H1 (cell line): ENCODE measurements around the gene IFT27. TPM values are rescaled to one million over a fixed set of nuclear protein-coding genes. Genes with fewer than 3 reads are reported as not detected.
A peak's percentile ranks its signal among the peaks of the same experiment; 100 is the strongest.

ENCODE experiments used
- CTCF ChIA-PET: fragments of 300-600 bp; sonication (Branson Sonifier 250); formaldehyde crosslinking; loops from one replicate; lab custom pipeline; 2021; ENCODE audit not compliant: partially characterized antibody; lab: Charles Lee
- POLR2A ChIA-PET: fragments of 300-600 bp; sonication (Branson Sonifier 250); formaldehyde crosslinking; loops from one replicate; lab custom pipeline; 2021; ENCODE audit warnings: inconsistent platforms; ENCODE audit not compliant: partially characterized antibody; lab: Charles Lee
- DNase-seq, 2 experiments: peaks; one replicate each; pipeline versions ENCODE4 v3.0.0 to v3.0.0-alpha.2; 2010 to 2022; ENCODE audit warnings: low spot score in 2 of 2, low read depth in 1 of 2, mixed read lengths in 1 of 2
- FAIRE-seq: peaks from 2 replicates; lab custom pipeline; 2011; peaks lifted over from hg19 to GRCh38; lab: Jason Lieb, UNC
- H2AFZ ChIP-seq: 2 replicates; pipeline ENCODE4 v1.8.1; 2012; ENCODE audit warnings: low read length, inconsistent platforms
- H2AK5ac ChIP-seq: 2 replicates; pipeline ENCODE4 v1.6.1; 2013; ENCODE audit warnings: low read depth, low read length
- H2BK120ac ChIP-seq: replicated peaks from 2 replicates; pipeline ENCODE3; 2013; ENCODE audit warnings: low read depth, low read length, inconsistent platforms
- H2BK12ac ChIP-seq: 2 replicates; pipeline ENCODE4 v1.6.1; 2013; ENCODE audit warnings: low read depth, low read length
- H2BK15ac ChIP-seq: 2 replicates; pipeline ENCODE4 v1.6.1; 2013; ENCODE audit warnings: low read length
- H2BK20ac ChIP-seq: 2 replicates; pipeline ENCODE4 v1.6.1; 2013; ENCODE audit warnings: low read length
- H2BK5ac ChIP-seq: 2 replicates; pipeline ENCODE4 v1.6.1; 2013; ENCODE audit warnings: low read depth, low read length
- H3K14ac ChIP-seq: 2 replicates; pipeline ENCODE4 v1.6.1; 2013; ENCODE audit warnings: inconsistent platforms; ENCODE audit not compliant: insufficient read length
- H3K18ac ChIP-seq: 2 replicates; pipeline ENCODE4 v1.6.1; 2013; ENCODE audit warnings: low read length; ENCODE audit errors: extremely low read depth
- H3K23ac ChIP-seq: 2 replicates; pipeline ENCODE4 v1.6.1; 2013; ENCODE audit warnings: inconsistent platforms; ENCODE audit not compliant: insufficient read length
- H3K23me2 ChIP-seq: 2 replicates; pipeline ENCODE4 v1.6.1; 2013; ENCODE audit warnings: low read depth, low read length
- H3K27ac ChIP-seq: 2 replicates; pipeline ENCODE4 v1.6.1; 2011; ENCODE audit warnings: low read depth, low read length, inconsistent platforms
- H3K27me3 ChIP-seq, 4 experiments: replicated peaks in 1 of 4; 1 replicate in 1 of 4; 2 replicates in 3 of 4; pipeline versions ENCODE4 v1.6.1 to v1.8.1; 2011 to 2013; ENCODE audit warnings: low read length in 3 of 4, mild to moderate bottlenecking in 3 of 4, inconsistent platforms in 2 of 4, mixed read lengths in 2 of 4, moderate library complexity in 1 of 4; ENCODE audit not compliant: control insufficient read depth in 3 of 4, insufficient read depth in 3 of 4; ENCODE audit errors: extremely low read depth in 1 of 4
- H3K36me3 ChIP-seq, 4 experiments: 2 replicates each; pipeline versions ENCODE4 v1.6.1 to v1.8.1; 2011 to 2013; ENCODE audit warnings: mild to moderate bottlenecking in 4 of 4, low read length in 3 of 4, moderate library complexity in 2 of 4, control low read depth in 1 of 4, inconsistent platforms in 1 of 4; ENCODE audit not compliant: insufficient read depth in 4 of 4, control insufficient read depth in 2 of 4
- H3K4ac ChIP-seq: replicated peaks from 2 replicates; pipeline ENCODE3; 2013; ENCODE audit warnings: low read length, low read depth, mixed read lengths, inconsistent platforms; ENCODE audit not compliant: insufficient read length
- H3K4me1 ChIP-seq, 4 experiments: replicated peaks in 1 of 4; 1 replicate in 1 of 4; 2 replicates in 3 of 4; pipeline versions ENCODE4 v1.6.1 to v1.8.1; 2011 to 2013; ENCODE audit warnings: low read length in 3 of 4, inconsistent platforms in 2 of 4, mixed read lengths in 1 of 4; ENCODE audit not compliant: insufficient read depth in 4 of 4, control insufficient read depth in 3 of 4
- H3K4me2 ChIP-seq, 2 experiments: 2 replicates each; pipeline versions ENCODE4 v1.6.1 to v1.8.1; 2011 to 2013; ENCODE audit warnings: low read depth in 2 of 2, low read length in 2 of 2, control low read depth in 1 of 2, inconsistent platforms in 1 of 2, mild to moderate bottlenecking in 1 of 2; ENCODE audit not compliant: insufficient read depth in 1 of 2
- H3K4me3 ChIP-seq, 4 experiments: fragments of 200-600, 300-600 bp in 1 of 4; sonication (generic), shearing (Covaris generic), sonication (Bioruptor Twin) in 1 of 4; 2 replicates each; pipeline versions ENCODE4 v1.5.1 to v1.8.1; 2011 to 2016; ENCODE audit warnings: low read length in 4 of 4, low read depth in 3 of 4, control low read depth in 2 of 4, inconsistent platforms in 2 of 4, mild to moderate bottlenecking in 2 of 4, mixed read lengths in 1 of 4, moderate library complexity in 1 of 4; ENCODE audit not compliant: insufficient read depth in 2 of 4; ENCODE audit errors: extremely low read depth in 1 of 4
- H3K56ac ChIP-seq: replicated peaks from 2 replicates; pipeline ENCODE3; 2013; ENCODE audit warnings: low read depth, mild to moderate bottlenecking, mixed read lengths, low read length, inconsistent platforms; ENCODE audit not compliant: insufficient read length
- H3K79me1 ChIP-seq: 2 replicates; pipeline ENCODE4 v1.6.1; 2013; ENCODE audit warnings: low read depth, low read length, control low read depth
- H3K79me2 ChIP-seq, 2 experiments: 2 replicates each; pipeline versions ENCODE4 v1.6.1 to v1.8.1; 2012 to 2013; ENCODE audit warnings: low read length in 2 of 2, mild to moderate bottlenecking in 2 of 2, inconsistent platforms in 1 of 2; ENCODE audit not compliant: insufficient read depth in 2 of 2, control insufficient read depth in 1 of 2
- H3K9ac ChIP-seq, 4 experiments: replicated peaks in 1 of 4; 1 replicate in 1 of 4; 2 replicates in 3 of 4; pipeline versions ENCODE4 v1.6.1 to v1.8.1; 2011 to 2013; ENCODE audit warnings: low read depth in 3 of 4, low read length in 3 of 4, control low read depth in 2 of 4, mild to moderate bottlenecking in 2 of 4, moderate library complexity in 2 of 4, inconsistent platforms in 1 of 4; ENCODE audit errors: extremely low read depth in 1 of 4
- H3K9me3 ChIP-seq, 2 experiments: 2 replicates each; pipeline versions ENCODE4 v1.6.1 to v1.8.1; 2012 to 2013; ENCODE audit warnings: mild to moderate bottlenecking in 2 of 2, moderate library complexity in 2 of 2, control low read depth in 1 of 2, inconsistent platforms in 1 of 2, low read depth in 1 of 2, low read length in 1 of 2, mixed read lengths in 1 of 2; ENCODE audit not compliant: insufficient read depth in 2 of 2
- H4K20me1 ChIP-seq, 2 experiments: replicated peaks in 1 of 2; 2 replicates each; pipeline versions ENCODE3 to v1.8.1; 2011 to 2013; ENCODE audit warnings: inconsistent platforms in 2 of 2, low read length in 2 of 2, mild to moderate bottlenecking in 1 of 2; ENCODE audit not compliant: insufficient read depth in 2 of 2, control insufficient read depth in 1 of 2
- H4K5ac ChIP-seq: 2 replicates; pipeline ENCODE4 v1.6.1; 2013; ENCODE audit warnings: low read length, low read depth, mixed read lengths, inconsistent platforms; ENCODE audit not compliant: insufficient read length
- H4K8ac ChIP-seq: 2 replicates; pipeline ENCODE4 v1.8.0; 2013; ENCODE audit warnings: mild to moderate bottlenecking, moderate library complexity, low read length, inconsistent platforms; ENCODE audit not compliant: insufficient read depth; ENCODE audit errors: extremely low read depth
- H4K91ac ChIP-seq: replicated peaks from 2 replicates; pipeline ENCODE3; 2013; ENCODE audit warnings: low read length, mixed read lengths, inconsistent platforms; ENCODE audit not compliant: insufficient read length
- ASH2L ChIP-seq: fragments of 200-600, 300-600 bp; sonication (generic); IDR thresholded peaks from one replicate; pipeline ENCODE4 v1.7.1; 2017; ENCODE audit warnings: low read length
- ATF2 ChIP-seq: IDR thresholded peaks from 2 replicates; pipeline ENCODE4 v1.6.1; 2012; ENCODE audit warnings: low read length, inconsistent platforms
- CBX5 ChIP-seq: fragments of 300-800, 300-1000 bp; sonication (generic); IDR thresholded peaks from 2 replicates; pipeline ENCODE4 v1.7.1; 2016; ENCODE audit warnings: antibody characterized with exemption, low read length, low read depth
- CREB1 ChIP-seq: IDR thresholded peaks from 2 replicates; pipeline ENCODE4 v1.6.1; 2012; ENCODE audit warnings: inconsistent platforms
- EZH2 ChIP-seq: fragments of 200-600 bp; sonication (generic); IDR thresholded peaks from 2 replicates; pipeline ENCODE4 v1.7.1; 2012; ENCODE audit warnings: low read depth, mild to moderate bottlenecking, moderate library complexity, low read length, inconsistent platforms; ENCODE audit not compliant: severe bottlenecking
- GTF2F1 ChIP-seq: IDR thresholded peaks from 2 replicates; pipeline ENCODE4 v1.6.1; 2012; ENCODE audit warnings: low read depth, low read length, improper control_type of control experiment, borderline replicate concordance
- HDAC2 ChIP-seq, 2 experiments: fragments of 300-600 bp in 1 of 2; sonication (generic) in 1 of 2; IDR thresholded peaks; 2 replicates each; pipeline ENCODE4 v1.6.1; 2011 to 2012; ENCODE audit warnings: low read depth in 2 of 2, low read length in 2 of 2, mild to moderate bottlenecking in 2 of 2, moderate library complexity in 2 of 2, borderline replicate concordance in 1 of 2, inconsistent platforms in 1 of 2
- MAFK ChIP-seq: IDR thresholded peaks from 2 replicates; pipeline ENCODE4 v1.6.1; 2012; ENCODE audit warnings: low read depth, mild to moderate bottlenecking, improper control_type of control experiment, low read length
- RNF2 ChIP-seq: fragments of 200-900, 300-1000 bp; sonication (generic); IDR thresholded peaks from 2 replicates; pipeline ENCODE4 v1.7.1; 2016; ENCODE audit warnings: borderline replicate concordance, low read depth, mild to moderate bottlenecking, antibody characterized with exemption, low read length; ENCODE audit not compliant: poor library complexity, severe bottlenecking; ENCODE audit errors: missing control alignments
- YY1 ChIP-seq: IDR thresholded peaks from 2 replicates; pipeline ENCODE4 v1.6.1; 2011; ENCODE audit warnings: low read depth, mild to moderate bottlenecking, low read length
- WGBS, 2 experiments: shearing (Covaris generic) in 1 of 2; methylation state at CpG; one replicate each; pipeline versions ENCODE4 v1.1.6 to v1.1.7; 2013 to 2015; ENCODE audit warnings: low lambda C conversion rate in 2 of 2, mixed read lengths in 2 of 2, inconsistent platforms in 1 of 2, low coverage in 1 of 2, missing lambda C conversion rate in 1 of 2; ENCODE audit not compliant: insufficient replicate concordance in 2 of 2, insufficient coverage in 1 of 2, insufficient read length in 1 of 2; ENCODE audit errors: extremely low coverage in 1 of 2, missing lambda C conversion rate in 1 of 2; 5-methylcytosine and 5-hydroxymethylcytosine counted together
- polyA plus RNA-seq, 7 experiments: library from polyadenylated mRNA; depleted of rRNA in 3 of 7; stranded (reverse) in 5 of 7; unstranded in 2 of 7; fragments of >200 nt in 5 of 7; fragments of 200-250 nt in 2 of 7; gene quantifications; 1 replicate in 5 of 7; 2 replicates in 1 of 7; 4 replicates in 1 of 7; pipeline versions ENCODE4 v1.2.1 to v1.2.3, GENCODE V29; 2011 to 2013; ENCODE audit warnings: missing spikeins in 2 of 7, mixed read lengths in 2 of 7
- total RNA-seq: library from RNA; stranded (reverse); fragmentation: NEBNext Ultra II Directional; extraction: Animal tissue kit (Norgen Biotek cat#: 25700); gene quantifications from 2 replicates; pipeline ENCODE4 v1.2.1, GENCODE V29; 2021

IFT27 gene
- total and polyA plus RNA-seq, 2 of the 8 experiments (the other 6 are each of a cell fraction or from before 2014, with no cell fraction given) = 36.4 to 46.2 TPM

GRCh38 chr22:36776722-36777121, 803 bp upstream of the IFT27 start:
- H3K27ac ChIP-seq = no peak overlapping the region
- H3K79me1 ChIP-seq = no peaks in the 10 kb centered on the region; the same call in 1 of the 2 replicates
- H3K4me3 ChIP-seq = peak overlapping the region; percentile 5 to 84 (median 26); a peak in 7 of 8 replicates
- H3K56ac ChIP-seq = no peak overlapping the region
- peaks cover 0 to 10% (median 7%) of the 10 kb centered on the region in 4 experiments; a peak in 4 of 7 replicates for H3K27me3 ChIP-seq
- no peak overlapping the region; the same call in 1 of the 2 replicates for H2AK5ac ChIP-seq
- H3K4ac ChIP-seq = no peak overlapping the region
- peaks cover 0 to 7% (median 5%) of the 10 kb centered on the region in 4 experiments; a peak in 6 of 7 replicates for H3K4me1 ChIP-seq
- H3K9ac ChIP-seq = no peak overlapping the region
- no peaks in the 10 kb centered on the region for H3K36me3 ChIP-seq
- no peak overlapping the region for H3K14ac ChIP-seq
- H4K20me1 ChIP-seq = peaks cover 0 to 5% of the 10 kb centered on the region in 2 experiments
- H2BK12ac ChIP-seq = 0 out of 2 replicates have a peak overlapping the region, but pooled peaks have one; percentile 29
- peak overlapping the region; percentile 92 for H2AFZ ChIP-seq
- no peak overlapping the region for H2BK20ac ChIP-seq
- FAIRE-seq (no peak), DNase-seq (no peak)
- POLR2A ChIA-PET = interaction anchor here (0.8 to 1.2 kb wide), 3 partner anchors 75 to 249 kb away, joined by 3 to 4 read pairs (median 3); no protein-coding TSS in a partner anchor
- no peak overlapping the region for H3K23ac ChIP-seq
- H3K23me2 ChIP-seq = peaks cover 6% of the 10 kb centered on the region; the same call in 1 of the 2 replicates
- no peak overlapping the region for H4K91ac ChIP-seq
- peak overlapping the region; percentile 4 for H4K5ac ChIP-seq
- H3K9me3 ChIP-seq = peaks cover 3 to 9% of the 10 kb centered on the region in 2 experiments; a peak in 3 of 4 replicates
- WGBS, 2 experiments = 83% methylated on average over 12 of the region's 12 CpGs; no CpG with 5 or more reads in 1 of the 2 experiments
- no peak overlapping the region for H2BK120ac ChIP-seq
- H2BK5ac ChIP-seq = no peak overlapping the region
- CTCF ChIA-PET = interaction anchor here (0.8 to 2.3 kb wide), 3 partner anchors 10 to 80 kb away, joined by 3 to 11 read pairs (median 9); no protein-coding TSS in a partner anchor
- peak overlapping the region; percentile 40 to 50 for H3K4me2 ChIP-seq
- peaks cover 0 to 6% of the 10 kb centered on the region in 2 experiments; a peak in 2 of 4 replicates for H3K79me2 ChIP-seq
- H4K8ac ChIP-seq = peak overlapping the region; percentile 60; the same call in 1 of the 2 replicates
- H2BK15ac ChIP-seq = peak overlapping the region; percentile 98
- peak overlapping the region; percentile 93 for H3K18ac ChIP-seq
- TF ChIP-seq YY1 (no peak), GTF2F1 (no peak), ASH2L (no peak), HDAC2 (IDR thresholded peaks at IDR 0.05; ENCODE audit: borderline replicate concordance in 1 of 2, low read depth in 2 of 2, low read length in 2 of 2) (no peak), MAFK (no peak), RNF2 (no peak), EZH2 (no peak), CREB1 (no peak), ATF2 (no peak), CBX5 (no peak)
